ENCODE data around the gene RFTN1.
A peak's percentile ranks its signal among the peaks of the same experiment; 100 is the strongest.

The RFTN1 gene

DNA sequence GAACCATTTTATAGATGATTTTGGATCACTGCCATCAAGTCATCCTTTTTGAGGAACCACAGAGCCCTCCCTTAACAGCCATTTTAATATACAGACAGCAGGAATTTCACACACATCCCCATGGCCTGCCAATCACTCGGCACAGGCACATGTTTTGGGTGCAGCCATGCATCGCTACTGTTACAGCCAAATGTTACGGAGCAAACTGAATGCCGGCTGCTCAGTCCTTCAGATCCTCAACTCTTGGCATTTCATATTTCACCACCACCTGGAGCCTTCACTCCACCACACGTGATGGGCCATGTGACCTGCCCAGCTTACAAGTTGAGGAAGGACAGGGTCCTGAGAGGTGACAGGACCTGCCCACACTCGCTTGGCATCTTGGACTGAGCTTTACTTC lies 157.7 kb downstream of the RFTN1 start:
- TF ChIP-seq, protein P1, sequence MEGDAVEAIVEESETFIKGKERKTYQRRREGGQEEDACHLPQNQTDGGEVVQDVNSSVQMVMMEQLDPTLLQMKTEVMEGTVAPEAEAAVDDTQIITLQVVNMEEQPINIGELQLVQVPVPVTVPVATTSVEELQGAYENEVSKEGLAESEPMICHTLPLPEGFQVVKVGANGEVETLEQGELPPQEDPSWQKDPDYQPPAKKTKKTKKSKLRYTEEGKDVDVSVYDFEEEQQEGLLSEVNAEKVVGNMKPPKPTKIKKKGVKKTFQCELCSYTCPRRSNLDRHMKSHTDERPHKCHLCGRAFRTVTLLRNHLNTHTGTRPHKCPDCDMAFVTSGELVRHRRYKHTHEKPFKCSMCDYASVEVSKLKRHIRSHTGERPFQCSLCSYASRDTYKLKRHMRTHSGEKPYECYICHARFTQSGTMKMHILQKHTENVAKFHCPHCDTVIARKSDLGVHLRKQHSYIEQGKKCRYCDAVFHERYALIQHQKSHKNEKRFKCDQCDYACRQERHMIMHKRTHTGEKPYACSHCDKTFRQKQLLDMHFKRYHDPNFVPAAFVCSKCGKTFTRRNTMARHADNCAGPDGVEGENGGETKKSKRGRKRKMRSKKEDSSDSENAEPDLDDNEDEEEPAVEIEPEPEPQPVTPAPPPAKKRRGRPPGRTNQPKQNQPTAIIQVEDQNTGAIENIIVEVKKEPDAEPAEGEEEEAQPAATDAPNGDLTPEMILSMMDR (IDR thresholded peaks at IDR 0.05; ENCODE audit: control insufficient read depth, insufficient read depth, low read depth, low read length, missing control alignments) = no peak
- no peak for DNase-seq (ENCODE audit: low read depth)
- H3K4me3 ChIP-seq (ENCODE audit: control insufficient read depth, low read depth, low read length) = no peak overlapping the region

DNA sequence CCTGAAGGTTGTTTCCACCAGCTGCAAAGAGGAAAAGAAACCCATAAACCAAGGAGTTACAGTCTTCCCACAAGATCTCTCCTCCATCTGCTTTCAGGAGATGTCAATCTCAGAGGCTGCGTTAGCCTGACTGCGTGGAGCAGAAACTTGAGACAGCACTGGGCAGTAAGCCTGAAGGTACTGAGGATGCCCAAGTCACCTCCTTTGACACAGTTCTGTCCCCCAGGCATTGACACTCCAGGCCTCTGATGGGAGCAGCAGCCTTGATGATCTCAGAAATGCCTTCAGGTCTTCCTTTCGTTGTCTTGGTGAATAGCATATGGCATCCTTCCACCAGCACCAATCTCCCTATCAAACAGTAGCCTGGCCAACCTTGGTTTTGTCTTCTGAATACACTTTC lies 159.2 kb downstream of the RFTN1 start:
- TF ChIP-seq, protein P1 (IDR thresholded peaks at IDR 0.05; ENCODE audit: control insufficient read depth, insufficient read depth, low read depth, low read length, missing control alignments) = no peak
- DNase-seq (ENCODE audit: low read depth) = no peak
- no peak overlapping the region for H3K4me3 ChIP-seq (ENCODE audit: control insufficient read depth, low read depth, low read length)

DNA sequence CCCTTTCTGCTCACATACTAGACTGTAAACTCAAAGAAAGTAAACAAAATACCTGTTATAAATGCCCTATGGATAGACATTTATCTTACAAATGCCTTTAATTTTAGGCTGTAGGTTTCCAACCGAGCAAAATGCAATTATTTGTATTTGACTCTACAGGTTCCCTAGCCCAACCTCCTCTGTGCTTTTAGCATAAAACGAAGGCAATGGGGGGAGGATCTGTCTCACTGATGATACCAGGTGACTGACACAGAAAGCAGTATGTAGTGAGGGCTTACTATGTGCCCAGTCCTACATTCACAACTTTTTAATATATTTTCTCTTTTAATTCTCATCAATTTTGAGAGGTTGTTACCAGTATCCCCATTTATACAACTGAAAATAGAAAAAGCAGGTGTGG lies 161.1 kb downstream of the RFTN1 start:
- H3K4me3 ChIP-seq (ENCODE audit: control insufficient read depth, low read depth, low read length) = no peak overlapping the region
- no peak for DNase-seq (ENCODE audit: low read depth)
- TF ChIP-seq, protein P1 (IDR thresholded peaks at IDR 0.05; ENCODE audit: control insufficient read depth, insufficient read depth, low read depth, low read length, missing control alignments) = no peak

DNA sequence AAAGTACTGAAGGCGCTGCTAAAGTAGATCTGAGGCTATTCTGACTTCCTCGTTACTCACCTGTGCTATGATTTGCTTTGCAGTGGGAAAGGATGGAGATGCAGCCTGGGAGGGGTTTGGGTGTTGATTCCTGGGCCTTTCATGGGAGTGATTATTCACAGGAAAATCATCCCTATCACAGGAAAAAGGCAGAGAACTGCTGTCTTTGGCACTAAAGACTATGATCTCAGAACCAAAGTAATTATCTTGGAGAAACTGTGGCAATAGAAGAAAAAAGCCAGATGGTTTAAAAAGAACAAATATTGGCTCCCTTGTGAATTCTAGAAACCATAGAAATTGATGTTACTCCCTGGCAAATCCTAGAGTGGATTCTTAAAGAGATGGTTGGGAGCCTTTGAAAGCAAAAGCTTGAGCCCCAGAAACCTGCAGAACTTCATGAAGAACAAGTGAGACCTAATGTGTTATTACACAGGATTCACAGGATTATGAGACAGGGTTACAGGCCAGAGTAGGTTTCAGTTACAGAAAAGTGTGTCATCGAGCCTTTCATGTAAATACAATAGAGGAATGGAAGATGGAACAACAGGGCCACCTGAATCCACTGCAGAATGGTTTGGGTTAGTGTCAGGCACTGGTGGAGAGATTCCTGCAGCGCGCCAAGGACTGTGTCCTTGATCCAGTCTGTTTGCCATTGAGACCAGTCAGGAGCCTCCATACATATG lies 162.7 kb downstream of the RFTN1 start:
- H3K4me3 ChIP-seq (ENCODE audit: control insufficient read depth, low read depth, low read length) = no peak overlapping the region
- TF ChIP-seq, protein P1 (IDR thresholded peaks at IDR 0.05; ENCODE audit: control insufficient read depth, insufficient read depth, low read depth, low read length, missing control alignments) = no peak
- no peak for DNase-seq (ENCODE audit: low read depth)

DNA sequence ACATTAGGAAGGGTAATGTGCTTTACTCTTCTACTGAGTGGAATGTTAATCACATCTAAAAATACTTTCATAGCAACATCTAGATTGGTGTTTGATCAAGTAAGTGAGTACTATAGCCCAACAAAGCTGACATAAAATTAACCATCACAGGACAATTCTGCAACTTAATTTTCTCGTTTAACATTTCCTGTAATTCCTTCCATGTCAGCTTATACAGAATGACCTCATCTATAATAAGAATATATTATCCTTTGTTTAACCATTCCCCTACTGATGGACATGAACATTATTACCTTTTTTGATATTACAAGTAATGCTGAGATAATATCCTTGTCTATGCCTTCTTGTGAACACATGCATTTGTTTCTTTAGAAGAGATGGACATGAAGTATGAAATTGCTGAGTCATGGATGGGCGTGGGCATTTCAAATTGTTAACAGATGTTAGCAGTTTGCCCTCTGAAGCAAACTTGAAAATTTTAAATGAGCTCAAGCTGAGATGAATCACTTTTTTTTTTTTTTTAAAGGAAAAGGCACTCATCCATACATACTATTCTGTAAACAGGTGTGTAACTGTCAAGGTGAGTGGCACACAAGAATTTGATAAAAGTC lies 163.4 kb downstream of the RFTN1 start:
- TF ChIP-seq, protein P1 (IDR thresholded peaks at IDR 0.05; ENCODE audit: control insufficient read depth, insufficient read depth, low read depth, low read length, missing control alignments) = no peak
- DNase-seq (ENCODE audit: low read depth) = peak; percentile 56

DNA sequence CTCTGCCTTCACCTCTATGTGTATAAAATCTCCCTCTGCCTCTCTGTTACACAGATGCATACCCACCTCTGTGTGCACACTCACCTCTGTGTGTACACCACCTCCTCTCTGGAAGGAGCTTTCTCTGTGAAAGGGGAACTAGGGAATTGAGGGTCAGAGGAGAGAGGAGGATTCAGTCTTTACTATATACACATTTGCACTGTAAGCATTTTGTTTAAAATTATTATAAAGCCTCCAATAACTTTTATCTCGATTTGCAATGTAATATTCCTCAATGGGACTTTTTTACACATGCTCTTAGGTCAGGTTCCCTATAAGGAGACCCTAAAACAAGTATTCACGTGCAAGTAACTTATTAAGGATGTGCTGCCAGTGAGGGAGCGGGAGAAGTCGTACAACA lies 166.0 kb downstream of the RFTN1 start:
- DNase-seq (ENCODE audit: low read depth) = no peak
- H3K4me3 ChIP-seq (ENCODE audit: control insufficient read depth, low read depth, low read length) = no peak overlapping the region
- TF ChIP-seq, protein P1 (IDR thresholded peaks at IDR 0.05; ENCODE audit: control insufficient read depth, insufficient read depth, low read depth, low read length, missing control alignments) = no peak

More for the DNA sequence above, 163.4 kb downstream of the RFTN1 start:
- H3K4me3 ChIP-seq (ENCODE audit: control insufficient read depth, low read depth, low read length) = no peak overlapping the region

All from AG09309 (cell line).